H4 (cell line): ENCODE measurements around the gene KCNJ14. TPM values are rescaled to one million over a fixed set of nuclear protein-coding genes. Genes with fewer than 3 reads are reported as not detected.

Experiments used
- DNase-seq: peaks from one replicate; pipeline ENCODE4 v3.0.0-alpha.2; 2015; ENCODE audit warnings: low spot score
- total RNA-seq: library from RNA; depleted of rRNA; stranded (reverse); fragments of >200 nt; shearing (Covaris generic); gene quantifications from 2 replicates; pipeline ENCODE4 v1.2.3, GENCODE V29; 2014; rRNA removed

KCNJ14 gene
- total RNA-seq, 1 experiment from 2014 or later, result 0.41 TPM

GRCh38 chr19:48507911-48508439, 52.6 kb downstream of the KCNJ14 start:
- DNase-seq, result no peak

- no peak for DNase-seq
These were observed 53.5 kb downstream of the KCNJ14 start for GRCh38 chr19:48508729-48509411.

GRCh38 chr19:48509467-48510194, 54.3 kb downstream of the KCNJ14 start:
- no peak for DNase-seq

- DNase-seq, result peak; percentile 62
These were observed 55.3 kb downstream of the KCNJ14 start for GRCh38 chr19:48510421-48511268.

- DNase-seq, result no peak
These were observed 56.0 kb downstream of the KCNJ14 start for GRCh38 chr19:48511321-48511731.

- DNase-seq, result no peak
These were observed 56.6 kb downstream of the KCNJ14 start, which contains the start of gene LMTK3 for GRCh38 chr19:48511800-48512503. Gene LMTK3 (minus strand): TSS chr19:48511835. CDS start chr19:48511576, 259 bp downstream.

- DNase-seq, result no peak
These were observed 57.3 kb downstream of the KCNJ14 start for GRCh38 chr19:48512504-48513288.

GRCh38 chr19:48513289-48514122, 58.1 kb downstream of the KCNJ14 start:
- peak; percentile 79 for DNase-seq

GRCh38 chr19:48514123-48514458, 58.7 kb downstream of the KCNJ14 start:
- DNase-seq, result no peak

- DNase-seq, result no peak
These were observed 61.2 kb downstream of the KCNJ14 start for GRCh38 chr19:48516536-48516935.

Other genes starting within 250 kb of the KCNJ14 start
- 9.6 and 18.6 TPM in 2 replicates for gene CARD8, start 199.7 kb upstream of the KCNJ14 start, total RNA-seq
- 0.06 TPM in 1 of 2 replicates, not detected in the other for gene ZNF114, start 185.5 kb upstream of the KCNJ14 start, total RNA-seq
- 80.2 and 150 TPM in 2 replicates for gene EMP3, start 130.0 kb upstream of the KCNJ14 start, total RNA-seq
- gene TMEM143, start 91.6 kb upstream of the KCNJ14 start, total RNA-seq, result 3.3 and 3.6 TPM in 2 replicates
- gene SYNGR4, start 91.2 kb upstream of the KCNJ14 start, total RNA-seq, result 0.35 TPM in 1 of 2 replicates, not detected in the other
- gene KDELR1, start 64.0 kb upstream of the KCNJ14 start, total RNA-seq, result 127 and 219 TPM in 2 replicates
- not detected in 2 replicates for gene GRIN2D, start 61.9 kb upstream of the KCNJ14 start, total RNA-seq
- 54.8 and 65.5 TPM in 2 replicates for gene GRWD1, start 9.6 kb upstream of the KCNJ14 start, total RNA-seq
- gene CYTH2, start 13.8 kb downstream of the KCNJ14 start, total RNA-seq, result 44.1 and 47.8 TPM in 2 replicates
- 0.43 TPM in 1 of 2 replicates, not detected in the other for gene LMTK3, start 56.3 kb downstream of the KCNJ14 start, total RNA-seq
- 0.23 TPM in 1 of 2 replicates, not detected in the other for gene SULT2B1, start 96.6 kb downstream of the KCNJ14 start, total RNA-seq
- not detected in 2 replicates for gene SPACA4, start 151.2 kb downstream of the KCNJ14 start, total RNA-seq
- gene FAM83E, start 159.5 kb downstream of the KCNJ14 start, total RNA-seq, result 0.06 and 1.6 TPM in 2 replicates
- 1,978 and 2,048 TPM in 2 replicates for gene RPL18, start 163.6 kb downstream of the KCNJ14 start, total RNA-seq
- 6.5 and 9.0 TPM in 2 replicates for gene SPHK2, start 163.9 kb downstream of the KCNJ14 start, total RNA-seq
- 14.0 and 34.2 TPM in 2 replicates for gene DBP, start 181.8 kb downstream of the KCNJ14 start, total RNA-seq
- gene CA11, start 190.6 kb downstream of the KCNJ14 start, total RNA-seq, result 2.2 and 8.3 TPM in 2 replicates
- 0.58 TPM in 1 of 2 replicates, not detected in the other for gene NTN5, start 217.4 kb downstream of the KCNJ14 start, total RNA-seq
- not detected in 2 replicates for gene FUT2, start 240.4 kb downstream of the KCNJ14 start, total RNA-seq